LHCN-M2 (cell line): ENCODE measurements around the gene DHRS13. TPM values are rescaled to one million over a fixed set of nuclear protein-coding genes. Genes with fewer than 3 reads are reported as not detected.
"Not testable (repeated sequence)": the region's sequence is repeated elsewhere in the genome, so short reads cannot be mapped to it uniquely, and the experiment has no call there.

Source experiments
- DNase-seq: peaks from one replicate; pipeline ENCODE4 v3.0.0-alpha.2; 2012; ENCODE audit warnings: low read depth
- total RNA-seq: library from RNA; depleted of rRNA; stranded (reverse); fragments of >200 nt; gene quantifications from 2 replicates; pipeline ENCODE4 v1.2.3, GENCODE V29; 2014

Gene DHRS13
- total RNA-seq, 1 experiment from 2014 or later, result 4.6 TPM

GRCh38 chr17:28906276-28906675, 3.4 kb upstream of the DHRS13 start:
- no peak for DNase-seq

GRCh38 chr17:28904800-28905199, 1.9 kb upstream of the DHRS13 start:
- DNase-seq, result no peak

GRCh38 chr17:28903546-28903841, 615 bp upstream of the DHRS13 start:
- not testable (repeated sequence) for DNase-seq

- peak; percentile 22 for DNase-seq
Observed at GRCh38 chr17:28901866-28902818, 737 bp downstream of the DHRS13 start.

GRCh38 chr17:28900986-28901726, 1.7 kb downstream of the DHRS13 start:
- DNase-seq, result no peak

GRCh38 chr17:28899212-28899815, 3.6 kb downstream of the DHRS13 start:
- no peak for DNase-seq

GRCh38 chr17:28898527-28898955, 4.3 kb downstream of the DHRS13 start:
- no peak for DNase-seq

GRCh38 chr17:28897769-28898526, 4.9 kb downstream of the DHRS13 start:
- DNase-seq, result peak; percentile 13

GRCh38 chr17:28896884-28897768, 5.8 kb downstream of the DHRS13 start, which contains the start of gene FLOT2:
FLOT2 (minus strand) TSS chr17:28897733; CDS start chr17:28897574, 159 bp downstream.
- peak; percentile 17 for DNase-seq

GRCh38 chr17:28896491-28896883, 6.4 kb downstream of the DHRS13 start:
- peak; percentile 11 for DNase-seq

- no peak for DNase-seq
Observed at GRCh38 chr17:28895794-28896447, 7.0 kb downstream of the DHRS13 start.

- DNase-seq, result not testable (repeated sequence)
Observed at GRCh38 chr17:28893248-28894183, 9.4 kb downstream of the DHRS13 start.

GRCh38 chr17:28892024-28892423, 10.9 kb downstream of the DHRS13 start:
- no peak for DNase-seq

- no peak for DNase-seq
Observed at GRCh38 chr17:28891201-28891600, 11.7 kb downstream of the DHRS13 start.

GRCh38 chr17:28889996-28890395, 12.9 kb downstream of the DHRS13 start:
- DNase-seq, result no peak

GRCh38 chr17:28888832-28889231, 14.0 kb downstream of the DHRS13 start:
- DNase-seq, result no peak

- no peak for DNase-seq
Observed at GRCh38 chr17:28887871-28888471, 14.9 kb downstream of the DHRS13 start.

GRCh38 chr17:28885951-28886350, 16.9 kb downstream of the DHRS13 start:
- DNase-seq, result no peak
